ENCODE results near the gene NLRP11.
"Not testable (repeated sequence)": the region's sequence is repeated elsewhere in the genome, so short reads cannot be mapped to it uniquely, and the experiment has no call there.

Gene NLRP11

GRCh38 chr19:55781112-55781511 is 50.7 kb downstream of the NLRP11 start:
- DNase-seq (ENCODE audit: extremely low read depth in 1 of 2, low read depth in 1 of 2): no peak

GRCh38 chr19:55778331-55778730 is 53.5 kb downstream of the NLRP11 start:
- DNase-seq (ENCODE audit: extremely low read depth in 1 of 2, low read depth in 1 of 2): no peak

DNA sequence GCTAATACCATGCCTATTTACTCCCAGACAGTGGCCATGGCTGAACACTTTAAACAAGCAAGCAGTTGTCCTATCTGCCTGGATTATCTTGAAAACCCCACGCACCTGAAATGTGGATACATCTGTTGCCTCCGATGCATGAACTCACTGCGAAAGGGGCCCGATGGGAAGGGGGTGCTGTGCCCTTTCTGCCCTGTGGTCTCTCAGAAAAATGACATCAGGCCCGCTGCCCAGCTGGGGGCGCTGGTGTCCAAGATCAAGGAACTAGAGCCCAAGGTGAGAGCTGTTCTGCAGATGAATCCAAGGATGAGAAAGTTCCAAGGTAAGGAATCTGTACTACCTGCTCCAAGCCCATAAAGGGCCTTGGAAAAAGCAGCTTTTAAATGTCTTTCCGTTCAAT is 54.3 kb downstream of the NLRP11 start:
- no peak for DNase-seq (ENCODE audit: extremely low read depth in 1 of 2, low read depth in 1 of 2)

DNA sequence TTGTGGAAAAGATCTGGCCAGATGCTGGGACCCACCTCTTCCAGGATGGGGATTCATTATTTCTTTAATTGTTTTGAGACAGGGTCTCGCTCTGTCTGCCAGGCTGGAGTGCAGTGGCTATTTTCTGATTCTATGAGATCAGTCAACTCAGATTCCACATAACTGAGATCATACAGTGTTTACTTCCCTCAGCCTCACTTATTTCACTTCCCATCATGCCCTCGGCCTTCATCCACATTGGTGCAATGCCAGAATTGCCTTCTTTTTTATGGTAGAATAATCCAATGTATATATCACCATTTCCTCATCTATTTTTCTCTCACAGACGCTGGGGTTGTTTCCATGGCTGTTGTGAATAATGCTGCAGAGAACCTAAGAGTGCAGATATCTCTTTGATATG is 62.2 kb downstream of the NLRP11 start:
- DNase-seq (ENCODE audit: extremely low read depth in 1 of 2, low read depth in 1 of 2): not testable (repeated sequence)

GRCh38 chr19:55768818-55769217 is 63.0 kb downstream of the NLRP11 start, which contains the start of gene RFPL4AL1:
Gene RFPL4AL1 (plus strand): TSS chr19:55769118. CDS start chr19:55771805, 2,687 bp downstream.
- not testable (repeated sequence) for DNase-seq (ENCODE audit: extremely low read depth in 1 of 2, low read depth in 1 of 2)

- no peak for DNase-seq (ENCODE audit: extremely low read depth in 1 of 2, low read depth in 1 of 2)
Observed at GRCh38 chr19:55766466-55766865, 65.3 kb downstream of the NLRP11 start.

DNA sequence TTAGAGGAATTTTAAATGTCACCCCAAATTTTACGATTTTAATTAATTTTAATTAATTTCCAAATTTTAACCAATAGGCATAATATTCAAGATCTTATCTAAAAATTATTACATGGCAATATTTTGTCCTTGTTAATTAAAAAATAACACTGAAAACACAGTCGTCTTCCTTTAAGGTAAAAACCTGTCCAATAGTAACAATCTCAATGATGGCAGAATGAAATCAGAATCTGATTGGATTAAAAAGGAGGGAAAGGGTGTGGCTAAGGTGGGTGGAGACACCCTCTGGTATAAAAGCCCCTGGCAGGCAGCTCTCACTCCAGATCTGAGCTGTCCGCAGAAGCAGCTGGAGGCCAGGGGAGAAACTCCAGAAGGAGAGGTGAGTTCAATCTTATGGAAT is 73.0 kb downstream of the NLRP11 start, which contains the start of gene RFPL4A:
RFPL4A (plus strand) TSS at position 301 of the 400 bp plus-strand sequence. CDS start 2,704 bp downstream, outside the sequence.
- not testable (repeated sequence) for DNase-seq (ENCODE audit: extremely low read depth in 1 of 2, low read depth in 1 of 2)

- not testable (repeated sequence) for DNase-seq (ENCODE audit: extremely low read depth in 1 of 2, low read depth in 1 of 2)
Observed at GRCh38 chr19:55756808-55757207, 75.0 kb downstream of the NLRP11 start.

GRCh38 chr19:55753401-55753800 is 78.4 kb downstream of the NLRP11 start:
- DNase-seq (ENCODE audit: extremely low read depth in 1 of 2, low read depth in 1 of 2): no peak

DNA sequence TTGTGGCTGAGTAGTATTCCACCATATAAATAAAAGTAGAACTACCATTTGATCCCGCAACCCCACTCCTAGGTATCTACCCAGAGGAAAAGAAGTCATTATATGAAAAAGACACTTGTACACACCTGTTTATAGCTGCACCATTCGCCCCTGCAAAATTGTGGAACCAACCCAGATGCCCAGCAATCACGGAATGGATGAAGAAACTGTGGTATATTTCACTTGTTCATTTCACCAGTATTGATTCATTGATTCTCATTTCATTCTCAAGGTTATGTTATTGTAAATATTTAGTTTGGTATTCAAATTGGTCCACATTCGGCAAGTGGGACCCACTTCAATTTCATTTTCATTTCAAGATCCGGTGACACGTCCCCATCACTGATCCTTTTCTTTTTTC is 81.1 kb downstream of the NLRP11 start:
- no peak for DNase-seq (ENCODE audit: extremely low read depth in 1 of 2, low read depth in 1 of 2)

DNA sequence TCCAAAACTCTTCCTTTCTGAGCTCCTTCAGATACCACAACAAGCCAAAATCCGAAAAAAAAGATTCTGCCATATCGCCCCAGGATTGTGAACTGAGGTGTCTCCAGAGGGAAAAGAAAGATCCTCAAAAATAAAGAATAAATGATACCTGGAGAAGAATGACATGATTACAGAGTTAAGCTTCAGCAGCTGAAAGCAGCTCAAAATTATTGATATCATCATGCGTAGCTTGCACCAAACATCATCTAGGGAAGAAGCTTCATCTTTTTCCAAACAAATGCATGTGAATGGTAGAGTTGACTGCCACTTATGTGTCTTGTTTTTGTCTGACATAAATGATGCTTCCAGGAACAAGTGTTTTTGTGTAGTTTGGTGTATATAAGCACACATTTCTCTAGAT is 93.5 kb downstream of the NLRP11 start, which contains the start of gene NLRP9:
NLRP9 (minus strand) TSS at position 101 of the 400 bp plus-strand sequence; CDS start at position 73, 28 bp downstream.
- no peak for DNase-seq (ENCODE audit: extremely low read depth in 1 of 2, low read depth in 1 of 2)

Data from activated CD8-positive, alpha-beta memory T cell treated with anti-CD3 and anti-CD28 coated beads for 1 hour (primary cell).